Gastrocnemius medialis (tissue), 4 donors: ENCODE data around the gene SPON2. TPM values are rescaled to one million over a fixed set of nuclear protein-coding genes. Genes with fewer than 3 reads are reported as not detected.

Source experiments
- ATAC-seq, 2 donors: fragments of 150-250 bp; one replicate each; pipeline ENCODE4 v1.9.1; 2016
- DNase-seq, 2 donors: peaks; one replicate each; pipeline ENCODE4 v3.0.0-alpha.2; 2019
- H3K27ac ChIP-seq, 4 donors: fragments of 200-600 bp; sonication (generic); 1 replicate in 1 of 4; 2 replicates in 3 of 4; pipeline ENCODE4 v1.5.1; 2016 to 2018; ENCODE audit warnings: mild to moderate bottlenecking in 2 of 4, moderate library complexity in 1 of 4
- H3K27me3 ChIP-seq, 3 donors: fragments of 200-600 bp; sonication (generic) in 2 of 3; 1 replicate in 1 of 3; 2 replicates in 2 of 3; pipeline versions ENCODE4 v1.5.1 to v1.6.0; 2016 to 2019; ENCODE audit warnings: mild to moderate bottlenecking in 1 of 3, moderate library complexity in 1 of 3
- H3K36me3 ChIP-seq, 2 donors: fragments of 200-600 bp; sonication (generic) in 1 of 2; one replicate each; pipeline ENCODE4 v1.5.1; 2017 to 2018
- H3K4me1 ChIP-seq, 2 donors: fragments of 200-600 bp; sonication (generic) in 1 of 2; one replicate each; pipeline ENCODE4 v1.5.1; 2016 to 2017; ENCODE audit warnings: mild to moderate bottlenecking in 2 of 2
- H3K4me3 ChIP-seq, 4 donors: fragments of 200-600 bp; sonication (generic) in 3 of 4; 1 replicate in 1 of 4; 2 replicates in 3 of 4; pipeline ENCODE4 v1.5.1; 2016 to 2019; ENCODE audit warnings: mild to moderate bottlenecking in 2 of 4
- H3K9me3 ChIP-seq, 3 donors: fragments of 200-600 bp; sonication (generic) in 2 of 3; 1 replicate in 1 of 3; 2 replicates in 2 of 3; pipeline ENCODE4 v1.5.1; 2016 to 2019
- POLR2A ChIP-seq, 2 donors: fragments of 450-650 bp; IDR thresholded peaks; one replicate each; pipeline ENCODE4 v1.6.1; 2017; ENCODE audit warnings: antibody characterized with exemption in 2 of 2, mild to moderate bottlenecking in 2 of 2, moderate library complexity in 2 of 2
- in situ Hi-C, 4 donors: fragments of 200-750 bp; cut with MboI; loops; one replicate each; pipeline versions ENCODE4 v1.15.0 to v1.8.0; 2017; ENCODE audit warnings: low sequenced_read_pairs in 4 of 4
- intact Hi-C: fragments of 100-400 bp; cut with DNase I; formaldehyde crosslinking; loops from one replicate; pipeline ENCODE4 v1.15.1; 2023; ENCODE audit warnings: low total_unique reads
- total RNA-seq, 4 donors: library from RNA; depleted of rRNA; stranded (reverse); fragments of >200 nt; gene quantifications; one replicate each; pipeline versions ENCODE4 v1.1.0 to v1.2.3, GENCODE V29; 2016
- TF ChIP-seq, protein P1 (sequence below), 5 experiments: fragments of 450-650 bp in 3 of 5; fragments of 200-600 bp in 2 of 5; sonication (generic) in 2 of 5; IDR thresholded peaks in 4 of 5; conservative IDR thresholded peaks in 1 of 5; 1 replicate in 4 of 5; 2 replicates in 1 of 5; pipeline ENCODE4 v1.5.1; 2016 to 2019; ENCODE audit warnings: antibody characterized with exemption in 5 of 5, mild to moderate bottlenecking in 3 of 5, moderate library complexity in 3 of 5

Gene SPON2
- total RNA-seq, 4 donors from 2014 or later, result 5.0 to 8.9 (median 5.2) TPM

DNA sequence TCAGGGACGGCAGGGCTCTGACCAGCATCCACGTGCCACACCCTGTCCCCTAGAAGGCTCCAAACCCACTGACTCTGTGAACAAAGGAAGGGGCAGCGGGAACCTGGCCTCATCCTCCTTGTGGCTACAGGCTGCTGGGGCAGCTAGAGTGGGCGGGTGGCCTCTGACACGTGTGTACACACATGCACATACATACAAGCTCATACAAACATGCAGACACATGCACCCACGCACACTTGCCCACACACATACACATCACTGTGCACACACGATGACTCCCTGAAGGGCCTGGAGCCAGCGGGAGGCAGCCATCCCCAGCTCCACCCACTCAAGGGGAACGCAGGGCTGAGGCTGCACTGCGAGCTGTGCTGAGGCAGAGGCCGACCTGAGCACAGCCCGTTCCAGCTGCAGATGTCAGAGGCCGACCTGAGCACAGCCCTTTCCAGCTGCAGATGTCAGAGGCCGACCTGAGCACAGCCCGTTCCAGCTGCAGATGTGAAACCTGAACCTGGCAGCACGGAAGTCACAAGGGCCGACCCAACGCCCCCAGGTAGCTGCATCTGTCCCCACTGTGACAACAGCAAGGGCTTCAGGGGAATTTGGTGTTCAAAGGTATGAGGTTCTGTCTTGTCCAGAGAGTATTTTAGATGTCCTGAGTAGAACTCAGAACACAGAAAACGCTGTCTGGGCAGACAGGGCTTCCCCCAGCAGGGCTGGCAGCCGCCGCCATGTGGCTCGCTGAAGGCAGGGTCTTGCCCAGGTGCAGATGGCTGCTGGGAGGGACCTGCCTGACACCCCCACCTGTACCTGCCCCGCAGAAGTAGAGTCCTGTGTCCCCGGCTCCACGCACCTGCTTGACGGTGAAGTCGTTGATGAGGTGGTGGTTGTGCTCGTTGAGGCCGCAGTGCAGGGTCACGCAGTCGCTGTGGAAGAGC is 43.0 kb upstream of the SPON2 start:
- intact Hi-C loops (no loop called here), in situ Hi-C loops (no loop called here)
- Histone ChIP-seq H3K9me3 (no peaks in the 10 kb centered on the region), H3K4me3 (no peak overlapping the region), H3K4me1 (peaks cover 13 to 19% of the 10 kb centered on the region in 2 donors), H3K36me3 (peaks cover 0 to 63% of the 10 kb centered on the region in 2 donors), H3K27me3 (no peaks in the 10 kb centered on the region), H3K27ac (no peak overlapping the region)
- no peak for ATAC-seq
- no peak for TF ChIP-seq POLR2A (IDR thresholded peaks at IDR 0.05)
- TF ChIP-seq, protein P1, sequence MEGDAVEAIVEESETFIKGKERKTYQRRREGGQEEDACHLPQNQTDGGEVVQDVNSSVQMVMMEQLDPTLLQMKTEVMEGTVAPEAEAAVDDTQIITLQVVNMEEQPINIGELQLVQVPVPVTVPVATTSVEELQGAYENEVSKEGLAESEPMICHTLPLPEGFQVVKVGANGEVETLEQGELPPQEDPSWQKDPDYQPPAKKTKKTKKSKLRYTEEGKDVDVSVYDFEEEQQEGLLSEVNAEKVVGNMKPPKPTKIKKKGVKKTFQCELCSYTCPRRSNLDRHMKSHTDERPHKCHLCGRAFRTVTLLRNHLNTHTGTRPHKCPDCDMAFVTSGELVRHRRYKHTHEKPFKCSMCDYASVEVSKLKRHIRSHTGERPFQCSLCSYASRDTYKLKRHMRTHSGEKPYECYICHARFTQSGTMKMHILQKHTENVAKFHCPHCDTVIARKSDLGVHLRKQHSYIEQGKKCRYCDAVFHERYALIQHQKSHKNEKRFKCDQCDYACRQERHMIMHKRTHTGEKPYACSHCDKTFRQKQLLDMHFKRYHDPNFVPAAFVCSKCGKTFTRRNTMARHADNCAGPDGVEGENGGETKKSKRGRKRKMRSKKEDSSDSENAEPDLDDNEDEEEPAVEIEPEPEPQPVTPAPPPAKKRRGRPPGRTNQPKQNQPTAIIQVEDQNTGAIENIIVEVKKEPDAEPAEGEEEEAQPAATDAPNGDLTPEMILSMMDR (IDR thresholded peaks at IDR 0.05 in 4 of 5, conservative IDR thresholded peaks at IDR 0.05 in 1 of 5), result no peak
- DNase-seq, result no peak

DNA sequence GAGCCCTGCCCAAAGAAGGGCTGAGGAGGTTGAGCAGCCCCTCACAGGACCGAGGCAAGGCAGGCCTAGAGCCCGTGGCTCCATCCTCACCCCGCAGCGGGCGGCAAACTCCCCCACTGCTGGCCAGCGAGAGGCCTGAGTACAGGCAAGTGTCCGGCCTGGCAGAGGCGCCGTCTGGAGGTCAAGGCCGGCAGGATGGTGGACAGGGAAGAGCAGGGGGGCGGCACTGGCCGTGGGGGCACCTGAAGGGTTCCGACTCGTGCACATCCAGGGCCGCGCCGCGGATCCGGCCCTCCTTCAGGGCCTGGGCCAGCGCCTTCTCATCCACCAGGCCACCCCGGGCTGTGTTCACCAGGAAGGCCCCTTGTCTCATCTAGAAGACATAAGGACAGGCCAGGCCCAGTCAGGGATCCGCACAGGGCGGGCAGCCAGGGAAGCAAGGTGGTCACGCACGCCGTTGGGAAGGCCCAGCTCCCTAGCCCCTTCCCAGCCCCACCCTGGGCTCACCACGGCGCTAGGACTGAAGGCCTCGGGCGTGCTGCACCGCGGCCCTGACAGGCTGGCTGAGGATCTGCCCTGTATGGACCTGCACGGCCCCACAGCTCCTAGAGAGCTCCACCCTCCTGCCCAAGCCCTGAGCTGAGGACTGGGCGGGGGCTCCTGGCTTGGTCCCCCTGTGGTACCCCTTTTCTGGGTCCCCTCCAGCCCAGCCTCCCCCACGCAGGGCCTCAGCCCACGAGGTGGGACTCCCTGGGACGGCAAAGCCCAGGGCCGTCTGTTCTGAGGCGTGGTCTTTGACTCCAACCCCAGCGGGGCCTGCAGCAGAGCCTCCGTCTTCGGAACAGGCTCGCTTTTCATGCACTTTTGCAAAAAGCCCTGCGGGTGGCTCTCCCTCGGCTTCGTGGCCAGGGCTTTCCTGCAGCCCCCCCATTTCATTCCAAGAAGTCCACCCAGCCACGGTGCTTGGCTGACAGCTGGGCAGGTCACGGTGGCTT is 42.0 kb upstream of the SPON2 start:
- H3K9me3 ChIP-seq, result no peaks in the 10 kb centered on the region
- intact Hi-C loops (loop anchor here (5.0 kb wide), 1 partner anchor 33 kb away; the partner anchor contains the start of gene CTBP1), in situ Hi-C loops (no loop called here)
- H3K27ac ChIP-seq, result no peak overlapping the region
- DNase-seq, result no peak
- no peak for TF ChIP-seq POLR2A (IDR thresholded peaks at IDR 0.05)
- TF ChIP-seq, protein P1 (IDR thresholded peaks at IDR 0.05 in 4 of 5, conservative IDR thresholded peaks at IDR 0.05 in 1 of 5), result no peak
- ATAC-seq, result no peak
- peaks cover 22 to 29% of the 10 kb centered on the region in 2 donors for H3K4me1 ChIP-seq
- peaks cover 0 to 63% of the 10 kb centered on the region in 2 donors for H3K36me3 ChIP-seq
- H3K4me3 ChIP-seq, result no peak overlapping the region
- H3K27me3 ChIP-seq, result no peaks in the 10 kb centered on the region

- H3K36me3 ChIP-seq, result peaks cover 0 to 63% of the 10 kb centered on the region in 2 donors
- no peaks in the 10 kb centered on the region for H3K27me3 ChIP-seq
- intact Hi-C loops, result loop anchor here (5.0 kb wide), 1 partner anchor 34 kb away; the partner anchor contains the start of gene CTBP1
- no peaks in the 10 kb centered on the region for H3K9me3 ChIP-seq
- no peak for ATAC-seq
- TF ChIP-seq, protein P1 (IDR thresholded peaks at IDR 0.05 in 4 of 5, conservative IDR thresholded peaks at IDR 0.05 in 1 of 5), result no peak
- TF ChIP-seq POLR2A (IDR thresholded peaks at IDR 0.05), result no peak
- no peak for DNase-seq
- H3K4me3 ChIP-seq, result no peak overlapping the region
- H3K27ac ChIP-seq, result no peak overlapping the region
- peaks cover 31 to 38% of the 10 kb centered on the region in 2 donors for H3K4me1 ChIP-seq
- in situ Hi-C loops, result no loop called here
Measured at GRCh38 chr4:1213336-1213995, 41.1 kb upstream of the SPON2 start.
